GM18909 (cell line): ENCODE results near the gene PLCB4.

Experiments
- ATAC-seq: cut with Tn5 transposase; IDR thresholded peaks from one replicate; pipeline ENCODE4 v1.9.1; 2021; ENCODE audit warnings: mild to moderate bottlenecking; ENCODE audit not compliant: unreplicated experiment, poor library complexity

PLCB4 gene

GRCh38 chr20:9342651-9343050, 273.8 kb downstream of the PLCB4 start:
- ATAC-seq: no peak

- ATAC-seq: no peak
Observed at GRCh38 chr20:9344083-9344920, 275.4 kb downstream of the PLCB4 start.

- no peak for ATAC-seq
Observed at GRCh38 chr20:9348316-9348715, 279.4 kb downstream of the PLCB4 start.

GRCh38 chr20:9348747-9349146, 279.9 kb downstream of the PLCB4 start:
- ATAC-seq: no peak

- ATAC-seq: no peak
Observed at GRCh38 chr20:9349249-9349648, 280.4 kb downstream of the PLCB4 start.

- ATAC-seq: peak; percentile 68
Observed at GRCh38 chr20:9352739-9353138, 283.9 kb downstream of the PLCB4 start.

GRCh38 chr20:9353180-9353915, 284.5 kb downstream of the PLCB4 start:
- ATAC-seq: peak; percentile 39

- ATAC-seq: no peak
Observed at GRCh38 chr20:9353916-9354276, 285.0 kb downstream of the PLCB4 start.

- ATAC-seq: no peak
Observed at GRCh38 chr20:9354579-9354978, 285.7 kb downstream of the PLCB4 start.

GRCh38 chr20:9358001-9358400, 289.1 kb downstream of the PLCB4 start:
- no peak for ATAC-seq

- ATAC-seq: peak; percentile 57
Observed at GRCh38 chr20:9359561-9360308, 290.8 kb downstream of the PLCB4 start.

GRCh38 chr20:9360431-9360830, 291.5 kb downstream of the PLCB4 start:
- no peak for ATAC-seq

GRCh38 chr20:9363673-9364072, 294.8 kb downstream of the PLCB4 start:
- no peak for ATAC-seq

GRCh38 chr20:9367328-9367727, 298.4 kb downstream of the PLCB4 start:
- ATAC-seq: no peak

GRCh38 chr20:9367746-9368145, 298.9 kb downstream of the PLCB4 start:
- ATAC-seq: no peak

- no peak for ATAC-seq
Observed at GRCh38 chr20:9368893-9369292, 300.0 kb downstream of the PLCB4 start.

- no peak for ATAC-seq
Observed at GRCh38 chr20:9369557-9369956, 300.7 kb downstream of the PLCB4 start.

GRCh38 chr20:9374072-9374471, 305.2 kb downstream of the PLCB4 start:
- ATAC-seq: no peak

GRCh38 chr20:9374480-9374879, 305.6 kb downstream of the PLCB4 start:
- ATAC-seq: no peak

GRCh38 chr20:9375221-9375681, 306.4 kb downstream of the PLCB4 start:
- no peak for ATAC-seq

GRCh38 chr20:9377007-9377406, 308.1 kb downstream of the PLCB4 start:
- no peak for ATAC-seq
